ENCODE data around the gene FNIP2.
"Not testable (repeated sequence)": the region's sequence is repeated elsewhere in the genome, so short reads cannot be mapped to it uniquely, and the experiment has no call there.

FNIP2 gene

DNA sequence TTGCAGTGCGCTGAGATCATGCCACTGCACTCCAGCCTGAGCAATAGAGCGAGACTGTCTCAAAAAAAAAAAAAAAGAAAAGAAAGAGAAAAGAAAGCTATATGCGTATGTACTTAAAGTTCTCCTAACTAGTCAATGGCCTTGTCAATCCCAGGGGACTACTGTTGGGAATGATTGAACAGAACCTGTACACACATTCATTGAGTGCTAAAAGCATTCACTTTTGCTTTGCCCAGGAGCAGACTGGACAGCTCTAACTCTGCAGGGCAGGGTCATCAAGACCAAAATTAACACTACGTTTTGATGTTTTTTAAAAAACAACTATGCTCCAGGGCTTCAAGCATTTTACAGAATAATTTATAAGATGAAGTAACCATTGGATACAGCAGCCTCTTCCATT is 106.2 kb downstream of the FNIP2 start:
- H4K20me1 ChIP-seq, result no peaks in the 10 kb centered on the region
- TF ChIP-seq Cebpa-rat (IDR thresholded peaks at IDR 0.05), result no peak
- H3K9ac ChIP-seq, result no peak overlapping the region

DNA sequence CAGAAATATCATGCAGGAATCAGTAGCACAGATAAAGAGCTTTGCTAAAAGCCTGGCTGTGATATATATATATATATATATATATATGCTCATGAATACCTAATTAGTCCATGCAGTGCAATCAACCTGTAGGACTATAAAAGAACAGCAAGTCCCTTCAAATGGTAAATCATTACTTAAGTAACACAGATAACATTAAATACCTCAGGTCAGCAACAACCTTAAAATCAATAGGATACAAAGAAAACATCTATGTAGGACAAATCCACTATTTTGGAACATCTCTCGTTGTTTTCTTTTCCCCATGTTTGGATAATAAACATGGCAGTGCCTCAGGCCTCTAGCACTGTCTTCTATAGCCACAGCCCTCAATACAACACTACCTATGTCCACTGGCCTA is 106.6 kb downstream of the FNIP2 start:
- Histone ChIP-seq H3K27ac (no peak overlapping the region), H3K4me1 (peaks cover 20% of the 10 kb centered on the region), H3K4me3 (no peak overlapping the region), H3K36me3 (peaks cover 32% of the 10 kb centered on the region), H3K9ac (no peak overlapping the region), H4K20me1 (no peaks in the 10 kb centered on the region), H3K4me2 (no peak overlapping the region), H3K27me3 (no peaks in the 10 kb centered on the region), H3K9me3 (peaks cover 7% of the 10 kb centered on the region)
- TF ChIP-seq Cebpa-rat (IDR thresholded peaks at IDR 0.05), result no peak

More for the DNA sequence above, 106.2 kb downstream of the FNIP2 start:
- Histone ChIP-seq H3K4me1 (peaks cover 24% of the 10 kb centered on the region), H3K36me3 (peaks cover 35% of the 10 kb centered on the region), H3K27ac (no peak overlapping the region), H3K9me3 (peaks cover 7% of the 10 kb centered on the region), H3K4me3 (no peak overlapping the region), H3K4me2 (no peak overlapping the region), H3K27me3 (no peaks in the 10 kb centered on the region)

DNA sequence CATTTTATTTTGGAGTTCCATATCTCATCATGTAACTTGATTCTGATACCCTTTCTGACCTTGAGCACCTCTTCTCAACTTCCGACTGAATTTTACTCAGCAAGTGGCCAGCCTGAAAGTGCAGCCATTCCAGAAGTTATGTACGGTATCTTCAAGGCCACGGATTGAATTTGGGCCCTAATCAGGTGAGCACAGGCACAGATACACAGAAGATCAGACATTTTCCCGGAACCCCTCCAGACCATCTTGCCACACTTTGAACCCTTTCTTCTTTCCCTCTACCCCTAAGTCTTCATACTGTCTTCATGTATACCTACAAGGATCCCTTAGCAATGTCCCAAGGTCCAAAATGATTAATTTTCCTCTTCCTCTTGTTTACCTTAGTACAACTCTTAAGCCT is 108.2 kb downstream of the FNIP2 start:
- Histone ChIP-seq H3K4me3 (no peak overlapping the region), H3K4me2 (no peak overlapping the region), H3K4me1 (peaks cover 6% of the 10 kb centered on the region; the same call in 1 of the 2 replicates), H3K9ac (no peak overlapping the region), H3K9me3 (peaks cover 21% of the 10 kb centered on the region), H3K36me3 (peaks cover 42% of the 10 kb centered on the region), H3K27ac (no peak overlapping the region), H3K27me3 (no peaks in the 10 kb centered on the region), H4K20me1 (no peaks in the 10 kb centered on the region)
- no peak for TF ChIP-seq Cebpa-rat (IDR thresholded peaks at IDR 0.05)

DNA sequence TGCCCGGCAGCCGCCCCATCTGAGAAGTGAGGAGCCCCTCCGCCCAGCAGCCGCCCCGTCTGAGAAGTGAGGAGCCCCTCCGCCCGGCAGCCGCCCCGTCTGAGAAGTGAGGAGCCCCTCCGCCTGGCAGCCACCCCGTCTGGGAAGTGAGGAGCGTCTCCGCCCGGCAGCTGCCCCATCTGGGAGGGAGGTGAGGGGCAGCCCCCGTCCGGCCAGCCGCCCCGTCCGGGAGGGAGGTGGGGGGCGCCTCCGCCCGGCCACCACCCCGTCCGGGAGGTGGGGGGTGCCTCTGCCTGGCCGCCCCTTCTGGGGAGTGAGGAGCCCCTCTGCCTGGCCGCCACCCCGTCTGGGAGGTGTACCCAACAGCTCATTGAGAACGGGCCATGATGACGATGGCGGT is 113.3 kb downstream of the FNIP2 start:
- H3K36me3 ChIP-seq, result peaks cover 32% of the 10 kb centered on the region
- not testable (repeated sequence) for H3K9ac ChIP-seq, H4K20me1 ChIP-seq

DNA sequence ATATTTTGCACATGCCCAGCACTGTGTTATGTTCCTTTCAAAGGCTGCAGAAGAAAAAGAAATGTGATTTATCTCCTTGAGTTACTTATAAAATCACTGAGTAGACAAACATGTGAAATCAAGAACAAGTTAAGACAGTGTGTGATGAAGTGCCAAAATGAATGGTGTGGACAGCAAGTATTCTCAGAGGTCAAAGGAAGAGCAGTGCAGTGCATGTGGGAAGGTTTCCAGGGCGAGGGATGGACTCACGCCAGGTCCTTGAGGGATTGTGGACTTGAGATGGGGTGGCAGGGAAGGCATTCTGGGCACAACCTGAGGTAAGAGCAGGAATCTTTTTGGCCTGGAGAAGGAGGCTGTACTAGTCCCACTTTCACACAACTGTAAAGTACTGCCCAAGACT is 115.5 kb downstream of the FNIP2 start:
- no peak for TF ChIP-seq Cebpa-rat (IDR thresholded peaks at IDR 0.05)
- no peak overlapping the region for H3K27ac ChIP-seq
- H3K9me3 ChIP-seq, result peaks cover 21% of the 10 kb centered on the region
- H3K36me3 ChIP-seq, result peaks cover 28% of the 10 kb centered on the region
- no peaks in the 10 kb centered on the region for H3K4me1 ChIP-seq
- no peak overlapping the region for H3K9ac ChIP-seq
- no peaks in the 10 kb centered on the region for H3K27me3 ChIP-seq
- no peaks in the 10 kb centered on the region for H4K20me1 ChIP-seq
- H3K4me3 ChIP-seq, result no peak overlapping the region
- no peak overlapping the region for H3K4me2 ChIP-seq

More for the DNA sequence above, 113.3 kb downstream of the FNIP2 start:
- H3K27me3 ChIP-seq, H3K4me2 ChIP-seq, H3K4me3 ChIP-seq, H3K27ac ChIP-seq, H3K4me1 ChIP-seq: not testable (repeated sequence)
- H3K9me3 ChIP-seq, result peaks cover 24% of the 10 kb centered on the region

DNA sequence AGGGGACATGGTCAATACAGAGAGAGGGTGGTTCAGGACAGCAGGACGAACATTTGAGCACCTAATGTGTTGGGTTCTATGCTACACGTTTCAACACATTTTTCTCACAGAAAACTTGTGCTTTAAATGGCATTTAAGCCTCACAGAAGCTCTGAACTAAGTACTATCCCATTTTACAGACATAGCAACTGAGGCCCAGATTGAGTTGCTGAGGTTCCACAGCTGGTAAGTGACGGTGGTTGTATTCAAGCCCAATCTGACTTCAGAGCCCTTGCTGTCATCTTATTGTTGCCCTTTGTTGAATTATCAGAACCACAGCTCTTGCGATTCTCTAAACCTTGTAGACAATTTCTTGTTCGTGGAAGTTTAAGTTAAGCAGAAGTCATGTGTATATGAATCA is 116.7 kb downstream of the FNIP2 start:
- Histone ChIP-seq H3K9me3 (peaks cover 16% of the 10 kb centered on the region), H3K4me3 (no peak overlapping the region), H3K9ac (no peak overlapping the region), H3K4me2 (no peak overlapping the region), H4K20me1 (no peaks in the 10 kb centered on the region), H3K27me3 (no peaks in the 10 kb centered on the region), H3K4me1 (no peaks in the 10 kb centered on the region), H3K27ac (no peak overlapping the region), H3K36me3 (peaks cover 23% of the 10 kb centered on the region)
- no peak for TF ChIP-seq Cebpa-rat (IDR thresholded peaks at IDR 0.05)

DNA sequence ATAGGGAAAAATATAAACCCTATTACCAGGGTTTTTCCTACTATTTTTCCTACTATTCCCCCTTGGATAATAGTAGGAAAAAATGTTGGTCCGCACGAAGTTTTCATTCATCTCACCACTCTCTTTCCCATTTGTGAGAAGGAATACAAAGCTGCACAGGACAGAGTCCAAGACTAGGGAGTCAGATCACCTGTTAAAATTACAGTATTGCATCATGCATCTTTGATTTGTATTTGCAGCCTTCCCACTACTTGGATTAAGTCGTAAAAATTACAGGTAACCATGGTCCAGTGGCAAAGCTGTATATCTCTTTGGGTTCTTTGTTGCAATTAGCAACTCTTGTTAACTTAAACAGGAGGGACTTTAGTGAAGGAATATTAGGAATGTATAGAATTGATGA is 121.5 kb downstream of the FNIP2 start:
- no peak overlapping the region for H3K4me3 ChIP-seq
- no peak overlapping the region for H3K4me2 ChIP-seq
- no peak overlapping the region for H3K9ac ChIP-seq
- H3K9me3 ChIP-seq, result no peaks in the 10 kb centered on the region
- no peaks in the 10 kb centered on the region for H4K20me1 ChIP-seq
- H3K27ac ChIP-seq, result no peak overlapping the region
- no peaks in the 10 kb centered on the region for H3K27me3 ChIP-seq
- no peaks in the 10 kb centered on the region for H3K4me1 ChIP-seq
- peaks cover 25% of the 10 kb centered on the region for H3K36me3 ChIP-seq
- no peak for TF ChIP-seq Cebpa-rat (IDR thresholded peaks at IDR 0.05)

DNA sequence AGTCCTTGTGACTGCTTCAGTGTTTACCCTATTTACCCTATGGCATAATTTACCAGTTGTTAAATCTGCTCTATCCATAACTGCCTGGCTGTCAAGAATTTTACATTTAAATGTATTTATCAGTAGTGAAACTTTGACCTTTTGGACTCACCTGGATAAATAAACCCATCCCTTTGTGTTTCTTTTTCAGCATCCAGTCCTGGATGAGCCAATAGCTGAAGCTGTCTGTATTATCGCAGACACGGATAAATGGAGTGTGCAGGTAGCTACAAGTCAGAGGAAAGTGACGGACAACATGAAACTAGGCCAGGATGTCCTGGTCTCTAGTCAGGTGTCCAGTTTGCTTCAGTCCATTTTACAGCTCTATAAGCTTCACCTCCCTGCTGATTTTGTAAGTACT is 122.4 kb downstream of the FNIP2 start:
- Histone ChIP-seq H3K4me1 (no peaks in the 10 kb centered on the region), H3K27me3 (no peaks in the 10 kb centered on the region), H3K9me3 (no peaks in the 10 kb centered on the region), H3K4me2 (no peak overlapping the region), H3K36me3 (peaks cover 32% of the 10 kb centered on the region), H4K20me1 (no peaks in the 10 kb centered on the region), H3K4me3 (no peak overlapping the region), H3K9ac (no peak overlapping the region), H3K27ac (no peak overlapping the region)
- no peak for TF ChIP-seq Cebpa-rat (IDR thresholded peaks at IDR 0.05)

DNA sequence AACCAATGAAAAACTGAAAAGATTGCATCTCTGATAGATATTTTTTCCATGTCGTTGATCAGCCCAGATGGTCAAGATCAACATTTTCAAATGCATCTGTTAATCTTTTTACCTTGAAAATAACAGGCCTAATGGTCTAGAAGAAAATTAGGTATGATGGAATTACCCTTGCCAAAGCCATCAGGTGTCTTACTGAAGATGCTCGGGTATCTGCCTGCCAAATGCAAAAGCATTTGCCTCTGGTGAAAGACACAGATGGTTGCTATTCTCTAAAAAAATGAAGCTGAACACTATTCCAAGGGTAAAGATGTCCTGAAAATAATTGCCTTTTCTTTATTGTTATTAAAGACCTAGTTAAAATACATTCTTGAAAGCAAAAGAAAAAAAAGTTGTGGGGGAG is 126.0 kb downstream of the FNIP2 start:
- Histone ChIP-seq H3K27ac (no peak overlapping the region), H3K4me2 (no peak overlapping the region), H3K4me1 (no peaks in the 10 kb centered on the region), H3K4me3 (no peak overlapping the region), H3K9ac (no peak overlapping the region), H3K36me3 (peaks cover 25% of the 10 kb centered on the region), H3K27me3 (no peaks in the 10 kb centered on the region), H3K9me3 (peaks cover 4% of the 10 kb centered on the region; the same call in 1 of the 2 replicates), H4K20me1 (no peaks in the 10 kb centered on the region)
- no peak for TF ChIP-seq Cebpa-rat (IDR thresholded peaks at IDR 0.05)

DNA sequence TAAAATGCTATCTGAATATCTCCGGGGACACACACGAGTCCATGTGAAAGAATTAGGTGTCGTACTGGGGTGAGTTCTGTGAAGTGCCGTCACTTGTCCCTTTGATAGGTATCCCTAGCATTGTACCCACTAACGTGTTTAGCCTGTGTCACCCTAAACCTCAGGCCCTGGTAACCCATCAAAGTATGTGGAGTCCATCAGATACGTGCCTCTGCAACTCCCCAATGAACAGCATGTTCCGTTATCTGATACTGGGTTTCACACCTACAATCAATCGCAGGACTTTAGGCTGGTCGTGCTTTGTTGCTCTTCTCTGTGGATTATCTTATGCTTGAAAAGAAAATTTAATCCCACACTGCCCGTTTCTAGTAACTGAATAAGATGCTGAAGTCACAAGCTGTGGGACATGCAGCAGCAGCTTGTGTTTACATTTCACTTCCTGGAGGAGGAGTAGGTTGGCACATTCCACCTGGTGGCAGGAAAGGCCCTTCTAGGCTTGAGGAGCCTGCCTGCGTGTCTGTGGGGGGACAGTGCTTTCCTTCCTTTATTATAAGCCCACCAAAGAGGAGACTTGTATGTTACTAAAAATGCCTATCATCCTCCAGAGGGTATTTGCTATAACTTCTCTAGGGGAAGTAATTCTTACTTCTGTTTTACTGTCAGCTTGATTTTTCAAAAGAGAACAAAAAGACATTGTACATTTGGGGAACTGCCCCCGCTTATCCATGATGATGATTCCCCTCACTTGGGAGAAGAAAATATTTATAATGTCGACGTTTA is 127.2 kb downstream of the FNIP2 start:
- Histone ChIP-seq H3K27me3 (no peaks in the 10 kb centered on the region), H3K4me1 (no peaks in the 10 kb centered on the region), H4K20me1 (no peaks in the 10 kb centered on the region), H3K9ac (no peak overlapping the region), H3K36me3 (peaks cover 25% of the 10 kb centered on the region), H3K9me3 (peaks cover 4% of the 10 kb centered on the region; the same call in 1 of the 2 replicates), H3K4me3 (no peak overlapping the region), H3K4me2 (no peak overlapping the region), H3K27ac (no peak overlapping the region)
- TF ChIP-seq Cebpa-rat (IDR thresholded peaks at IDR 0.05), result no peak

DNA sequence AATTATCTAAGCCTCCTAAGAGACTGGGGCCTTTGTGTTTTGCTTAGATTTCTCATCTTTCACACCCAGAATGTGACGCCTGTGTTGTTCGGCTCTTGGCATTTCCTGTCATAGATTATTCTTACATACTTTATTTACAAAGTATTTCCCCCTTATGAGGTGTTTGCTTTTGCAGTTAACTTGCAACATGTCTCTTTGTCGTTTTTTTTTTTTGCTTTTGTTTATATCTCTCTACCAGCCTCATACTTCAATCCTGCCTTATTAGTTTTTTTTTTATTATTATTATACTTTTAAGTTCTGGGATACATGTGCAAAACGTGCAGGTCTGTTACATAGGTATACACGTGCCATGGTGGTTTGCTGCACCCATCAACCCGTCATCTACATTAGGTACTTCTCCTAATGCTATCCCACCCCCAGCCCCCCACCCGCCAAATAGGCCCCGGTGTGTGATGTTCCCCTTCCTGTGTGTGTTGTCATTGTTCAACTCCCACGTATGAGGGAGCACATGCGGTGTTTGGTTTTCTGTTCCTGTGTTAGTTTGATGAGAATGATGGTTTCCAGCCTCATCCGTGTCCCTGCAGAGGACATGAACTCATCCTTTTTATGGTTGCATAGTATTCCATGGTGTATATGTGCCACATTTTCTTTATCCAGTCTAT is 127.9 kb downstream of the FNIP2 start:
- not testable (repeated sequence) for H4K20me1 ChIP-seq, H3K4me3 ChIP-seq, H3K4me2 ChIP-seq, H3K4me1 ChIP-seq, H3K27me3 ChIP-seq, H3K9ac ChIP-seq, H3K27ac ChIP-seq, H3K9me3 ChIP-seq
- peaks cover 21% of the 10 kb centered on the region for H3K36me3 ChIP-seq

DNA sequence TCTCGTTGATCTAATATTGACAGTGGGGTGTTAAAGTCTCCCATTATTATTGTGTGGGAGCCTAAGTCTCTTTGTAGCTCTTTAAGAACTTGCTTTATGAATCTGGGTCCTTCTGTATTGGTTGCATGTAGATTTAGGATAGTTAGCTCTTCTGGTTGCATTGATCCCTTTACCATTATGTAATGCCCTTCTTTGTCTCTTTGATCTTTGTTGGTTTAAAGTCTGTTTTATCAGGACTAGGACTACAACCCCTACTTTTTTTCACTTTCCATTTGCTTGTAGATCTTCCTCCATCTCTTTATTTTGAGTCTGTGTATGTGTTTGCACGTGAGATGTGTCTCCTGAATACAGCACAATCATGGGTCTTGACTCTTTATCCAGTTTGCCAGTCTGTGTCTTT is 131.6 kb downstream of the FNIP2 start:
- peaks cover 34% of the 10 kb centered on the region for H3K36me3 ChIP-seq
- H3K4me2 ChIP-seq, H3K9ac ChIP-seq, H3K27me3 ChIP-seq, H3K4me3 ChIP-seq, H4K20me1 ChIP-seq, H3K27ac ChIP-seq, H3K4me1 ChIP-seq: not testable (repeated sequence)
- peaks cover 14% of the 10 kb centered on the region; the same call in 1 of the 2 replicates for H3K9me3 ChIP-seq

DNA sequence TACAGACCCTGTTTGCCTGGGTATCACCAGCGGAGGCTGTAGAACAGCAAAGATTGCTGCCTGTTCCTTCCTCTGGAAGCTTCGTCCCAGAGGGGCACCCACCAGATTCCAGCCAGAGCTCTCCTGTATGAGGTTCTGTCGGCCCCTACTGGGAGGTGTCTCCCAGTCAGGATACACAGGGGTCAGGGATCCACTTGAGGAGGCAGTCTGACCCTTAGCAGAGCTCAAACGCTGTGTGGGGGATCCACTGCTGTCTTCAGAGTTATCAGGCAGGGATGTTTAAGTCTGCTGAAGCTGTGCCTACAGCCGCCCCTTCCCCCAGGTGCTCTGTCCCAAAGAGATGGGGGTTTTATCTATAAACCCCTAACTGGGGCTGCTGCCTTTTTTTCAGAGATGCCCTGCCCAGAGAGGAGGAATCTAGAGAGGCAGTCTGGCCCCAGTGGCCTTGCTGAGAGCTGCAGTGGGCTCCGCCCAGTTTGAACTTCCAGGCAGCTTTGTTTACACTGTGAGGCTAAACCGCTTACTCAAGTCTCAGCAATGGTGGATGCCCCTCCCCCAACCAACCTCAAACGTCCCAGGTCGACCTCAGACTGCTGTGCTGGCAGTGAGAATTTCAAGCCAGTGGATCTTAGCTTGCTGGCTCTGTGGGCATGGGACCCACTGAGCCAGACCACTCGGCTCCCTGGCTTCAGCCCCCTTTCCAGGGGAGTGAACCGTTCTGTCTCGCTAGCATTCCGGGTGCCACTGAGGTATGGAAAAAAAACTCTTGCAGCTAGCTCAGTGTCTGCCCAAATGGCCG is 133.7 kb downstream of the FNIP2 start:
- not testable (repeated sequence) for H3K27ac ChIP-seq, H4K20me1 ChIP-seq, H3K27me3 ChIP-seq, H3K4me2 ChIP-seq, H3K9ac ChIP-seq, H3K4me3 ChIP-seq
- H3K4me1 ChIP-seq, result peaks cover 16% of the 10 kb centered on the region
- H3K9me3 ChIP-seq, result peaks cover 14% of the 10 kb centered on the region; the same call in 1 of the 2 replicates
- H3K36me3 ChIP-seq, result peaks cover 25% of the 10 kb centered on the region

Data from BLaER1 (cell line).